ENCODE measurements around the gene SLIT1.

Gene SLIT1

GRCh38 chr10:97018251-97019212 is 167.2 kb downstream of the SLIT1 start:
- DNase-seq: no peak

- DNase-seq: no peak
Observed at GRCh38 chr10:97017474-97017903, 168.3 kb downstream of the SLIT1 start.

GRCh38 chr10:97016728-97017473 is 168.9 kb downstream of the SLIT1 start:
- no peak for DNase-seq

GRCh38 chr10:97015240-97015639 is 170.5 kb downstream of the SLIT1 start:
- no peak for DNase-seq

- DNase-seq: no peak
Observed at GRCh38 chr10:97013983-97014382, 171.8 kb downstream of the SLIT1 start.

- DNase-seq: no peak
Observed at GRCh38 chr10:97013568-97013967, 172.2 kb downstream of the SLIT1 start.

- no peak for DNase-seq
Observed at GRCh38 chr10:97012470-97012869, 173.3 kb downstream of the SLIT1 start.

GRCh38 chr10:97011397-97011796 is 174.4 kb downstream of the SLIT1 start:
- DNase-seq: no peak

- no peak for DNase-seq
Observed at GRCh38 chr10:97010695-97011206, 175.0 kb downstream of the SLIT1 start.

- DNase-seq: no peak
Observed at GRCh38 chr10:97007417-97007816, 178.3 kb downstream of the SLIT1 start.

GRCh38 chr10:97006364-97006763 is 179.4 kb downstream of the SLIT1 start:
- no peak for DNase-seq

GRCh38 chr10:97005349-97005748 is 180.4 kb downstream of the SLIT1 start:
- no peak for DNase-seq

GRCh38 chr10:97004591-97004990 is 181.2 kb downstream of the SLIT1 start:
- no peak for DNase-seq

GRCh38 chr10:97003804-97004201 is 182.0 kb downstream of the SLIT1 start:
- DNase-seq: no peak

GRCh38 chr10:97003151-97003803 is 182.5 kb downstream of the SLIT1 start:
- no peak for DNase-seq

- no peak for DNase-seq
Observed at GRCh38 chr10:97002670-97003069, 183.1 kb downstream of the SLIT1 start.

- DNase-seq: no peak
Observed at GRCh38 chr10:97001183-97001991, 184.4 kb downstream of the SLIT1 start.

- DNase-seq: no peak
Observed at GRCh38 chr10:97000487-97001182, 185.1 kb downstream of the SLIT1 start.

GRCh38 chr10:96999987-97000386 is 185.8 kb downstream of the SLIT1 start:
- DNase-seq: no peak

- no peak for DNase-seq
Observed at GRCh38 chr10:96999337-96999736, 186.4 kb downstream of the SLIT1 start.

GRCh38 chr10:96998329-96998888 is 187.3 kb downstream of the SLIT1 start:
- DNase-seq: no peak

Measured in NCI-H2171 treated with DMSO at 0.1 percent for 48 hours (cell line).